Inflammatory macrophage treated with lipopolysaccharide for 1 hour (primary cell): Measurements from ENCODE around the gene PEX12.
"Not testable (repeated sequence)": the region's sequence is repeated elsewhere in the genome, so short reads cannot be mapped to it uniquely, and the experiment has no call there.

ENCODE experiments used
- DNase-seq, 2 donors: peaks; one replicate each; pipeline ENCODE4 v3.0.0-alpha.2; 2020 to 2022

The PEX12 gene

GRCh38 chr17:35534576-35535093 is 43.7 kb downstream of the PEX12 start:
- DNase-seq: no peak

GRCh38 chr17:35531160-35531559 is 47.2 kb downstream of the PEX12 start:
- no peak for DNase-seq

- DNase-seq: no peak
Observed at GRCh38 chr17:35529866-35530265, 48.5 kb downstream of the PEX12 start.

GRCh38 chr17:35529326-35529725 is 49.0 kb downstream of the PEX12 start:
- not testable (repeated sequence) for DNase-seq
